Activated CD8-positive, alpha-beta memory T cell treated with anti-CD3 and anti-CD28 coated beads for 1 hour (primary cell): ENCODE measurements around the gene NR1H4.
A peak's percentile ranks its signal among the peaks of the same experiment; 100 is the strongest.
"Not testable (repeated sequence)": the region's sequence is repeated elsewhere in the genome, so short reads cannot be mapped to it uniquely, and the experiment has no call there.

ENCODE experiments used
- DNase-seq, 2 donors: peaks; one replicate each; pipeline ENCODE4 v3.0.0-alpha.2; 2020; ENCODE audit warnings: low read depth in 1 of 2; ENCODE audit errors: extremely low read depth in 1 of 2

The NR1H4 gene

DNA sequence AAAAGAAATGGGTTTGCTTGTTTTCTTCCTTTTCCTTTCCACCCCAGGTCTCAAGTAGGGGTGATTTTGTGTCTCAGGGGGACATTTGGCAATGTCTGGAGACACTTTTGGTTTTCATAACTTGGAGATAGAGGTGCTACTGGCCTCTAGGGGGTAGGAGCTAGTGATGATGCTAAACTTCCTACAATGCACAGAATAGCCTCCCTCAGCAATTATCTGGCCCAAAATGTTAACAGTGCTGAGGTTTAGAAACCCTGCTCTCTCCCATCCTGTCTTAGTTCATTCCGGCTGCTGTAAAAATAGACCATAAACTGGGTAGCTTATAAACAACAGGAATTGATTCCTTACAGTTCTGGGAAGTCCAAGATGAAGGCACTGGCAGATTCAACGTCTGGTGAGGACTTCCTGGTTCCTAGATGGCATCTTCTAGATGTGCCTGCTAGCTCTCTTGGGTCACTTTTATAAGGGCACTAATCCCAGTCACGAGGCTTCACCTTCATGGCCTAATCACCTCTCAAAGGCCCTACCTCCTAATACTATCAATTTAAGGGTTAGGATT, 92.4 kb downstream of the NR1H4 start:
- no peak for DNase-seq

- no peak for DNase-seq
These were observed 93.4 kb downstream of the NR1H4 start for GRCh38 chr12:100566887-100567637.

DNA sequence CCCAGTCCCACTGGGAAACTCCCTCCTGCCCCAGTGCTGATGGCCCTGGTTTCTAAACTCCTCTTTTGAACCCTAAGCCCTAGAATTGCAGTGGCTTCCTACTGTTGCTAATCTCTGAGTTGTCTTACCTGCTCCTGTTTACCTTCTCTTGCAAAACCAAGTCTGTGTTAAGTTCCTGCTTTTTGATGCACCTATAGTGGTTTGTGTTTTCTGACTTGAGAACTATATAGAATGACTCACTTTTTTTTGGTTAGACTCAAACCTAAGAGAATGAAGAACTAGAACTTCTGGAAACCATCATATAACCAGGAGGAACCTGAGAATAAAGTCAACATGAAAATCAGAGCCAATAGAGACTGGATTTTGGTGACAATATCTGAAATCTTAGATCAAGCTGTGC, 94.3 kb downstream of the NR1H4 start:
- DNase-seq = no peak

DNA sequence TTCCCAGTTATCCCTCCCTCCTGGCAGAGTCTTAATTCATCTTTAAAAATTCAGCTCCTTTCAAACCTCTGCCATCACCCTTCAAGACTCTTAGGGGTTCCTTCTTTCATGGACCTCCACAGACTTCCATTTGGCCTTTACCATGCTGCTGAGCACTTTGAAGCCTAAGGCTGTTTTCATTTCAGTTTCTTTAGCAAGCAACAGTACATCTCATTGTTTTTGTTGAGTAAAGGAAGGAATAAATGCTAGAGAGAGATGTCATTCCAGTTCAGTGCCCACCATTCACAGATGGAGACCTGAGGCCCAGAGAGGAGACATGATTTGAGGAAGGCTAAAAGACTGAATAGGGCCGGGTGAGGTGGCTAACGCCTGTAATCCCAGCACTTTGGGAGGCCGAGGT, 98.5 kb downstream of the NR1H4 start:
- DNase-seq = no peak

DNA sequence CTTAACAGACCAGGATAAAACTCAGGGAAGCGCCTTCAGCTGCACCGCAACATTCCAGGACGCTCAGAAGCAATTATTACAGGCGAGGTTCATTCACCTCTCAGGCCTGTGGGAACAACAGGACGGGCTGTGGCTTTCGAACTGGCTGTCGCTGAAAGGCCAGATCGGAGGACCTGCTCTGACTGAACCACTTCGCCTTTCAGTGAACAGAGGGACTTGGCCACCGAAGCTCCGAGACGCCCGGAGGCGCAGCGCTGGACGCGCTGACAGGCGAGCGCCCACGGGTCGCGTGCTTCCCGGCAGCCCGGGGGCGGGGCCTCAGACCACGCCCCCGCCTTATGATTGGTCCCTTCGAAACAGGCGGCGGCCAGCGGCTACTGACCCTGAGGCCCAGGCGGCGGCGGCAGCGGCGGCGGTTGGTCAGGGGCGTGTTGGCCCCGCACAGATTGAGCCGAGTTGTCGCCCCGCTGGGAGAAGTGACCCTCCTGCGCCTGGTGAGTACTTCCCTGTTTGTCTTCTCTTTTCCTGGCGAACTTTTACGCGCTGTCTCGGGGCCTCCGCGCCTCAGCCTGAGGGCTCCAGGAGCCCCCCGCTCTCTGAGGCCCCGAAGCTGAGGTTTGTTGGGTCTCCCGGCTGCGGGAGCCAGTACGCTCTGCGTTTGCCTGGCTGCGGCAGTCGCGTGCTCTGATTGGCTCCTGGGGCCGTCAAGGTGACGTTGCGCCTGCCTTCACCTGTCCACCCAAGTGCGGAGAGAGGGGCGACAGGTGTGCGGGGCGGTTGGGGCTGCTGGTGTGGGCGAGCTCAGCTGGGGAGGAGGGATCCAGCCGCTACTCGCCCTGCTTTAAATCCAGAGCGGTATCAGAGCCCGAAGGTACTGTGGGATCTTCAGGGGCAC, 99.9 kb downstream of the NR1H4 start, which contains the start of gene GAS2L3:
Gene GAS2L3, plus strand, starts transcription at position 393 of the 895 bp plus-strand sequence. CDS start 21,221 bp downstream, outside the sequence.
- peak in 1 of 2 donors; percentile 37 for DNase-seq

GRCh38 chr12:100574187-100575074, 100.8 kb downstream of the NR1H4 start:
- no peak for DNase-seq

DNA sequence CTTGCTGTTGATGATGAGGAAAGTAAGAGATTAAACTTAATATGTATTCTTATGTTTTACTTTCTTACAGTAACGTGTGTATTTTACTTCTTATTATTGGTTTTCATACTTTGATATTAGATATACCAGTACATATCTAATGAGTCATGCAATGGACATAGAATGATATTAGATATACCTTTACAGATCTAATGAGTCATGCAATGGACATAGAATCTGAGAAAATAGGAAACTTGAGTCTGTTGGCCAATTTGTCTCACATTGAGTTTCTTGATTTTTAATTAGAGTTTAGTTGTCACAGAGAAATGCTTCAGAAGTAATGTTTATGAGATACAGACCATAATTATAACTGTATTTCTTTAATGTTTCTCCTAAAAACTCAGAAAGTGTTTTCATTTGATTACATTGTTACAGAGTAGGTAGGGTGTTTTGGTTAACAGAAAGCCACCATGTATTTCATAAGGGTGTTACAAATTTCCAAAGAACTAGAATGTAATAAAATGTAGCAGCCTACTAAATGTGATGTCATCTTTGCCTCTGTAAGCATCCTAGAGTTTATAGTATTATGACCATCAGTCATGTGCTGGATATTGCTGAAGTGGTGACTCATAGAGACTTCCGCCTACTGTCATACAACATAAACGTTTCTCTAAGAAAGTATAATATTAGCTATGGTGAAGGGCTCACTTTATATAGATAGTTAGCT, 102.8 kb downstream of the NR1H4 start:
- DNase-seq = no peak

DNA sequence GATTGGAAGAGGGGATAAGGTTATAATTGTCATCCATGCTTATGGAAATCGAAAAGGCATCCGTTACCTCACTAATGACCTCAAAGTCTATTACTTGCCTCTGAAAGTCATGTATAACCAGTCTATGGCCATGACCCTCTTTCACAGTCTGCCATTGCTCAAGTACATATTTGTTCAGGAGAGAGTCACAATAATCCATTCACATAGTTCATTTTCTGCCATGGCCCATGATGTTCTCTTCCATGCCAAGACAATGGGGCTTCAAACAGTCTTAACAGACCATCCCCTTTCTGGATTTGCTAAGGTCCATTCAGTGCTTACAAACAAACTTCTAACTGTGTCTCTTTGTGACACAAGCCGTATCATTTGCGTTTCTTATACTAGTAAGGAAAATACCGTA, 105.3 kb downstream of the NR1H4 start:
- DNase-seq = no peak

DNA sequence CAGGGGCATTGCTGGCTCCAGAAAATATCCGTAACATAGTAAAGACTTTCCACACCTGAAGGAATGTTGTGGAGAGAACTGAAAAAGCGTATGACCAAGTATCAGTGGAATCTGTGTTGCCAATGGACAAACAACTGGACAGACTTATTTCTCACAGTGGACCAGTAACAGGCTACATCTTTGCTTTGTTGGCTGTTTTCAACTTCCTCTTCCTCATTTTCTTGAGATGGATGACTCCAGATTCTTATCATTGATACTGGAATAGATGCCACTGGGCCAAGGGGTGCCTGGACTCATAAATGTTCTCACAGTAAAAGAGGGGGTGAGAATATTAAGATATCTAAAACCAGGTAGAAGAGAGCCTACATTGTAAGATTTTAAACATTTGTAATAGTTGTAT, 106.2 kb downstream of the NR1H4 start:
- no peak for DNase-seq

- no peak for DNase-seq
These were observed 110.6 kb downstream of the NR1H4 start for GRCh38 chr12:100584256-100584655.

DNA sequence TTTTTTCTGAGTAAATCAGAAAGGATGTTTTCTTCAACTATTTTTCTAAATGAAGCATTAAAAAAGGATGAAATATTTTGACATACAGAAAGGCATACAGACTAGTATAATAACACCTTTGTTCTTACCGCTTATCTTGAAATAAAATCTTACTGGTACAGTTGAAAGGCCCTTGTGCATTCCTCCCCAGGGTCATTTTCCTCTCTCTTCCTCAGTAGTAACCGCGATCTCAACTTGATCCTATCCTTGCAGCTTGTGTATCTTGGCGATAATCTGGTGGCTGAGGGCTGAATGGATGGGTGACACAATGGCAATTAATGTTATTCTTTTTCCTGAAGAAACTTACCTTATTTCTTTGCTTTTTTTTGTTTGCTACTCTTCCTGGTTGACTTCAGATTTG, 118.3 kb downstream of the NR1H4 start:
- no peak for DNase-seq

DNA sequence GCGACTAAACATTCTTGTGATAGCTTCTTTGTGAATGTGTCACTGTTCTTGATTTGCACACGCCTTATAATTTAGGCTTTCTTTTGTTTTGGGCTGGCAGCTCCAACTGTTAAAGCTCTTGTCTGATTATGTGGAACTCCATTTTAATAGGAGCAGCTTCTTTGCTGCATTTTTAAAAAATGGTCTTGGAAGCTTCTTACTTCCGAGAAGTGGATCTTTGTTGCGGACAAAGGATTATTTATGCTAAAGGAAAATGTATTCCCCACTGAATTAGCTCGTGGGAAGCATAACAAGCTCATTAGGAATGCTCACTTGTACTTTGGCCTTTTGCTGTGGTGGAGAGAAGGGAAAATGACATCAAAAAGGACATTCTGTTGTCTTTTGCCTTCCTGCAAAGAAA, 119.8 kb downstream of the NR1H4 start:
- DNase-seq = no peak

DNA sequence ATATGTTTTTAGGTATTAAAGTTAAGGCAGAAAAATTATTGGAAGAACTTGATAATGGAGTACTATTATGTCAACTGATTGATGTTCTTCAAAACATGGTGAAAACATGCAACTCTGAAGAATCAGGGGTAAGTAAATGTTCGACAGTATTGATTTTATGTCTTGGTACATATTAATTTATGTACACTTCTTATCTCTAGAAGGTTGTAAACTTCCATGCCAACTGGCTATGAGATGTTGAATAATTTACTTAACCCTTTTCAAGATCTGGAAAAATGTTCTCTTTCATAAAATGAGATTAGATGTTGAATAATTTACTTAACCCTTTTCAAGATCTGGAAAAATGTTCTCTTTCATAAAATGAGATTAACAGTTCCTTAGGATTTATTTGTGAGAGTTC, 128.0 kb downstream of the NR1H4 start:
- DNase-seq = no peak

DNA sequence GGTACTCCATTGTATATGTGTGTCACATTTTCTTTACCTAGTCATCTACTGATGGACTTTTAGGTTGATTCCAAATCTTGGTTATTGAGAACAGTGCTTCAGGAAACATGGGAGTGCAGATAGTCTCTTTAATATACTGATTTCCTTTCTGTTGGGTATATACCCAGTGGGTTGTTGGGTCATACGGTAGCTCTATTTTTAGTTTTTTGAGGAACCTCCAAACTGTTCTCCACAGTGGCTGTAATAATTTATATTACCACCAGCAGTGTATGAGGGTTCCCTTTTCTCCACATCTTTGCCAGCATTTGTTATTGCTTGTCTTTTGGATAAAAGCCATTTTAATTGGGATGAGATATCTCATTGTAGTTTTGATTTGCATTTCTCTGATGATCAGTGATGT, 129.3 kb downstream of the NR1H4 start:
- not testable (repeated sequence) for DNase-seq

DNA sequence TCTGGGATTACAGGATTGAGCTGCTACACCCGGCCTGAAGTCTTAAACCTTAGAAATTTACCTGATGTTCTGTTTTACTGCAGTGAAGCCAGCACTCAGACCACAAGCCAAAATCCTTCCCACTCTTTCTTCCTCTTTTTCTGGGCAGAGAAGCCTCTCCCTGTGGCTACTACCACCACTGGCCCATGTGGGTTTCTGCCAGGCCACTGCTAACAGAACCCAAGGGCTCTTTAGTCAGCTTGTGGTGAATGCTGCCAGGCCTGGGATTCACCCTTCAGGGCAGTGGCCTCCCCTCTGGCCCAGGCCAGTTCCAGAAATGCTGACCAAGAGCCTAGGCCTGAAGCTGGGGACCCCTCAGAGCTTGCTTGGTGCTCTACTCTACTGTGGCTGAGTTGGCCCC, 135.1 kb downstream of the NR1H4 start:
- no peak for DNase-seq

DNA sequence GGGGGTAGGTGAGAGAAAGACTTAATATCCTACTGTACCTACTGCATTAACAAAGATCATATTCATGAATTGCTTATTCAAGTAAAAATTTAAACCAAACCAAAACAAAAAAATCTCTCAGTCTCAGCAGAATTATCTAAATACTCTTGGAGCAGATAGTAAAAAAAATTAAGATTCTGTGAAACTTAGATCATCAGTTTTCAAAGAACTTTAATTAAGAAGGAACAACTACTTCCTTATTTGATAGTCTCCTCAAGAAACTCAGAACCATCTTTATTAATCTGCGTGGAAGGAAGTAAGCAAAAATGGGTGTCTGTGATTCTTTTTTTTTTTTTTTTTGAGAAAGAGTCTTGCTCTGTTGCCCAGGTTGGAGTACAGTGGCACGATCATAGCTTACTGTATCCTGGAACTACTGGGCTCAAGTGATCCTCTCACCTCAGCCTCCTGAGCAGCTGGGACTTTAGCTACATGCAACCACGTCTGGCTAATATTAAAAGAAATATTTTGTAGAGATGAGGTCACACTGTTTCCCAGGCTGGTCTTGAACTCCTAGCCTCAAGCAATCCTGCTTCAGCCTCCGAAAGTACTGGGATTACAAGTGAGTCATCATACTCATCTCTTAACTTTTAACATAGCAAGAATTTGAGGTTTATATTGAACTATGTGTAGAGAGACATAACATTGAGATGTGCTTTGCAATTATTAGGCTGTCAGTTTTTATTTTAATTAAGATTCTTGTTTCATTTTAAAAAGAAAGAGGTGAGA, 137.2 kb downstream of the NR1H4 start:
- no peak for DNase-seq

GRCh38 chr12:100612606-100613005, 138.9 kb downstream of the NR1H4 start:
- DNase-seq = no peak
